GM23338 (cell line): ENCODE results near the gene PDLIM5.
"Not testable (repeated sequence)": the region's sequence is repeated elsewhere in the genome, so short reads cannot be mapped to it uniquely, and the experiment has no call there.

ENCODE experiments used
- CREB1 ChIP-seq: fragments of 250-450 bp; sonication (Bioruptor Pico); IDR thresholded peaks from 2 replicates; pipeline ENCODE4 v1.5.0; 2020; ENCODE audit warnings: low read depth, mild to moderate bottlenecking, moderate library complexity
- CTCF ChIP-seq, 2 experiments: fragments of 200-600 bp in 1 of 2; sonication (generic) in 1 of 2; conservative IDR thresholded peaks; 2 replicates each; pipeline versions ENCODE4 v1.5.1 to v1.6.1; 2016 to 2017; ENCODE audit warnings: antibody characterized with exemption in 2 of 2, low read depth in 2 of 2, mild to moderate bottlenecking in 2 of 2, moderate library complexity in 1 of 2
- EZH2 ChIP-seq: fragments of 200-600 bp; sonication (generic); IDR thresholded peaks from one replicate; pipeline ENCODE4 v1.8.0; 2017; ENCODE audit warnings: antibody characterized with exemption, mild to moderate bottlenecking, low read depth; ENCODE audit not compliant: unreplicated experiment
- POLR2AphosphoS5 ChIP-seq: IDR thresholded peaks from 2 replicates; pipeline ENCODE4 v1.6.1; 2016; ENCODE audit warnings: antibody characterized with exemption, low read depth

DNA sequence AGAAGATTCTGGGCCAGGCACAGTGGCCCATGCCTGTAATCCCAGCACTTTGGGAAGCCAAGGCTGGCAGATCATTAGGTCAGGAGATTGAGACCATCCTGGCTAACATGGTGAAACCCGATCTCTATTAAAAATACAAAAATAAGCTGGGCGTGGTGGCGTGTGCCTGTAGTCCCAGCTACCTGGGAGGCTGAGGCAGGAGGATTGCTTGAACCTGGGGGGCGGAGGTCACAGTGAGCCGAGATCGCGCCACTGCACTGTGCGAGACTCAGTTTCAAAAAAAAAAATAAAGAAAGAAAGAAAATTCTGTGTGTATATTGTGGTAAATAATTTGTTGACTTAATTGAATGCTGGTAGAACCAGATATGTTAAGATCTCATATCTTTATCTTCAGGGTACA, 177.3 kb downstream of the PDLIM5 start:
- TF ChIP-seq CTCF (conservative IDR thresholded peaks at IDR 0.05; ENCODE audit: low read depth in 2 of 2); EZH2; CREB1; POLR2AphosphoS5: not testable (repeated sequence)
